ENCODE results near the gene TMEM205.

DNA sequence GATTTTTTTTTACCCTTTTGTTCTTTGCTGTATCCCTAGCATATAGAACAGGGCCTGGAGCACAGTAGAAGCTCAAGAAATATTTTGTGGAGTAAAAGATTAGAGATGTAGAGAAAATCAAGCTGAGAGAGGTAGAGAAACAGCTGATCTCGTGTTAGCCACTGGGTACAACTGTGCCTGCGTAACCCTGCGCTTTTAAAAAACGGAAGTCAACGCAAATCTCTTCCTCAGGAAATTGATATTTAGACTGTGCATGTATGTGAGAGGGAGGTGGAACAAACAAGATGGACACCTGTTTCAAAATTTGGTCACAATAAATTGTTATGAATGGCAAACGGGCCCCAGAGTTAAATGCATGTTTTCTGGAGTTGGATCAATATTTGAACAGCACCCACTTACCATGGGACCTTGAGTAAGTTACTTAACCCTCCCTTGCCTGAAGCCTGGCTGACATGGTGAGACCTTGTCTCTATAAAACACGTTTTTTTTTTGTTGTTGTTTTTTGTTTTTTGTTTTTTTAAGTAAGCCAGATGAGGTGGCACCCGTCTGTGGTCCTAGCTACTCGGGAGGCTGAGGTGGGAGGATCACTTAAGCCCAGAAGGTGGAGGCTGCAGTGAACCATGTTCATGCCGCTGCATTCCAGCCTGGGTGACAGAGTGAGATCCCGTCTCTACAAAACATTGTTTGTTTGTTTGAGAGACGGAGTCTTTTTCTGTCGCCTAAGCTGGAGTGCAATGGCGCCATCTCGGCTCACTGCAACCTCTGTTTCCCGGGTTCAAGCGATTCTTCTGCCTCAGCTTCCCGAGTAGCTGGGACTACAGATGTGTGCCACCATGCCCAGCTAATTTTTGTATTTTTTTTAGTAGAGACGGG is 41.3 kb upstream of the TMEM205 start:
- TF ChIP-seq, protein P1, sequence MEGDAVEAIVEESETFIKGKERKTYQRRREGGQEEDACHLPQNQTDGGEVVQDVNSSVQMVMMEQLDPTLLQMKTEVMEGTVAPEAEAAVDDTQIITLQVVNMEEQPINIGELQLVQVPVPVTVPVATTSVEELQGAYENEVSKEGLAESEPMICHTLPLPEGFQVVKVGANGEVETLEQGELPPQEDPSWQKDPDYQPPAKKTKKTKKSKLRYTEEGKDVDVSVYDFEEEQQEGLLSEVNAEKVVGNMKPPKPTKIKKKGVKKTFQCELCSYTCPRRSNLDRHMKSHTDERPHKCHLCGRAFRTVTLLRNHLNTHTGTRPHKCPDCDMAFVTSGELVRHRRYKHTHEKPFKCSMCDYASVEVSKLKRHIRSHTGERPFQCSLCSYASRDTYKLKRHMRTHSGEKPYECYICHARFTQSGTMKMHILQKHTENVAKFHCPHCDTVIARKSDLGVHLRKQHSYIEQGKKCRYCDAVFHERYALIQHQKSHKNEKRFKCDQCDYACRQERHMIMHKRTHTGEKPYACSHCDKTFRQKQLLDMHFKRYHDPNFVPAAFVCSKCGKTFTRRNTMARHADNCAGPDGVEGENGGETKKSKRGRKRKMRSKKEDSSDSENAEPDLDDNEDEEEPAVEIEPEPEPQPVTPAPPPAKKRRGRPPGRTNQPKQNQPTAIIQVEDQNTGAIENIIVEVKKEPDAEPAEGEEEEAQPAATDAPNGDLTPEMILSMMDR (IDR thresholded peaks at IDR 0.05): no peak
- no peak for TF ChIP-seq EP300 (IDR thresholded peaks at IDR 0.05)
- TF ChIP-seq POLR2AphosphoS5 (IDR thresholded peaks at IDR 0.05): no peak

Measured in gastroesophageal sphincter (tissue), 3 donors.